SIG-M5 treated with dmso at 0.1 percent for 504 hours (cell line): Measurements from ENCODE around the gene RTN1.

Source experiments
- DNase-seq: peaks from one replicate; lab custom pipeline; 2025; ENCODE audit not compliant: unreplicated experiment; lab: John Stamatoyannopoulos, UW

The RTN1 gene

DNA sequence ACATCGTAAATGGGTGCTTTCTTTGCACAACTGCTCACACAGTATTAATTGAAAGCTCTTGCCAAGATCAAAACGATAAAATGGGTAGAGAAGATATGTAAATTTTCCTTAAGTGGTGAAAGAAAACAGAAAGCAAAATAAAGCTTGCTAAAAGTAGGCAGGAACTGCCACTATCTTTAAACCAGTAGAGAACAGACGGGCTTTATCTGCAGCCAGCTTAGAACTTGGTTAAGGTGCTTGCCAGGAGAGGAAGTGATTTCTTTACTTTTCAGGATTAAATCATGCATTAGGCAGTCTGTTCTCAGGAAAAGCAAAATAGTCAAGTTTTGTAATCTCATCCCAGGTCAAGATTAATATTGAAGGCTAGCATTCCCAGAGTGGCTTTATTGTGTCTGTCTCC lies 237.1 kb downstream of the RTN1 start:
- no peak for DNase-seq

GRCh38 chr14:59632381-59632780 lies 238.2 kb downstream of the RTN1 start:
- peak; percentile 25 for DNase-seq

DNA sequence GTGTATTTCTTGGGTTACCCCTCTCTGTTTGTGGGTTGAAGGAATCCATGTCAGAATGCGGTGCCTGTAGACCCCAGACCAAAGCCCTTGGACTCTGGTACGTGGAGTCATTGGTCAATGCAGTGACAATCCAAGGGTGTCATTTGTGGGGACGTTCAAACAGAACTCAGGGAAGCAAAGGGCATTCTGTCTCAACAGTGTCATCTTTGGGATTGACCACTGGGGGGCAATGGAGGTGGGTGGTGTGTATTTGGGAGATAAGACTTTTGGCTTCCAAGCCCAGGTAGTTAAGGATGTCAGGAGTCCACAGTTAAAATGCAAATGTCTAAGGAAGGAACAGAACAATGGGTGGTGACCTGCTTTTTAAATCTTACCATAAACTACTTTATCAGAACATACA lies 239.3 kb downstream of the RTN1 start:
- no peak for DNase-seq

GRCh38 chr14:59630288-59630963 lies 240.2 kb downstream of the RTN1 start:
- DNase-seq = no peak

DNA sequence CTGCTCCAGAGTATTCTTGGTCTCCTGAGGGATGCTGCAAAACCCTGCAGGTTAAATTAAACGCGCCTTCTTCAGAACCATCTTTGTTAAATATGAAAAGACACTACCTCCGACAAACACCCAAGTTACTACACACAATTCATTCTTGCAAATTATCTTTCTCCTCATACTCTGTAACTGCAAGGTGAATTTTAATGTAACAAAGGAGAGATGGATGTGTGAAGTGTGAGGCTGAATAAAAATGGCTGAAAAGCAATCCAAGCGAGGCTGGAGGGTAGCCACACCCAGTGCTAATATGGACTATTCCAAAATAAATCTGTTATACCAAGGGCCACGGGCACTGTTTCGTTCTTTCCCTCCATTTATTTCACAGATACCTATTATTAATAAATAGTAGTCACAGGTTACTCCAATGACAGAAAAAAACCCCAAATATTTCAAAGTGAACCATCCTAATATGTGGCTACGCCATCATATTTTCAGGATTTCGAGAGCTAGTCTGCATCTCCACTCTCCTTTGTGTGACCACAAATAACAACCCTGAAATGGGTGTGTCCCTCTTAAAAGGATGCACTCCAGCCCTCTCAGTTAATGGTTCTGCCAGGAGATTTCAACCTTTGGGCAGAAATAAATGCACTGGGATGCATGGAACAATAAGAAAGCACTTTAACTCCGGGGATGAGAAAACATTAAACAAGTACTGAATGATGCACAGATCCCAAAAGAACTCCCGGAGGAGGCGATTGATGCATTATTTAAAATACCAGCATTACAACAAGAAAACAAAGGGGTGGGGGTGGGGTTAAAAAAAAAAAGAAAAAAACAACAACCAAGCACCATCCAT lies 240.9 kb downstream of the RTN1 start:
- no peak for DNase-seq

GRCh38 chr14:59627011-59627520 lies 243.5 kb downstream of the RTN1 start:
- DNase-seq = no peak

- no peak for DNase-seq
Measured at GRCh38 chr14:59622631-59623030, 247.9 kb downstream of the RTN1 start.

GRCh38 chr14:59619061-59619460 lies 251.5 kb downstream of the RTN1 start:
- no peak for DNase-seq

DNA sequence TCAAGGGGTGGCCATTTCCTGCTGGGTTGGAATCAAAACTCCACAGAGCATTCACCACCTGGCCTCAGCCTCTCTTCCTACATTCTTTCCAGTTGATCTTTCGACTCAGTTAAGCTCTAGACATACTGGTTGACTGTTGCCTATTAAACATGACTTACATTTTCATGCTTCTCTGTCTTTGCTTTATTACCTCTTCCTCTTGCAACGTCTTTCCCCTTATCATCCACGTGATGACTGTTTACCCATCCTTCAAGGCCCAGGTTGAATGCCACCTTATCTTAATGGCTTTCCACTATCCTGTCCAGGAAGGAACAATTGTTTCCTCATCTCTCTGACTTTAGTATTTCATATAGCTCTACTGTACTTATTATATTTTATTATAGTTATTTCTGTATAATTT lies 269.5 kb downstream of the RTN1 start:
- DNase-seq = no peak

- DNase-seq = no peak
Measured at GRCh38 chr14:59600211-59600945, 270.2 kb downstream of the RTN1 start.

GRCh38 chr14:59595071-59595470 lies 275.5 kb downstream of the RTN1 start:
- no peak for DNase-seq

- no peak for DNase-seq
Measured at GRCh38 chr14:59591641-59592370, 278.8 kb downstream of the RTN1 start.

GRCh38 chr14:59588101-59588500 lies 282.5 kb downstream of the RTN1 start:
- no peak for DNase-seq

GRCh38 chr14:59585891-59586554 lies 284.6 kb downstream of the RTN1 start:
- DNase-seq = peak; percentile 35

DNA sequence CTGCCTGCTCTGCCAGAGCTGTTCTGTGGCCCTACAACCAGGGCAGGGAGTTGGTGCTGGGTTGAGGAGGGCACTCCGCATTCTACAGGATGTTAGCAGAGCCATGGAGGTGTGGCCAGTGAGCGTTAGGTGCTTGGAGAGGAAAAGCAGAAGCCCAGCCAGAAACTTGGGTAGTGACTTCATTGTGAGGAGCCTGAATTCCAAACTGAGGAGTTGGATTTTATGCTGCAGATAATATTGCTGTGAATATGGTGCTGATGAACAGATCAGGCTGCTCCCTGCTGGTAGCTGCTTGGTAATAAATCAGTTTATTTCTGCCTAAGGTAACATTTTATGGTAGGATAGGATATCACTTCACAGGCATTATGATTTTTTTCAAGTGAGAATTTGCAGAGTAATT lies 286.8 kb downstream of the RTN1 start:
- DNase-seq = no peak

- no peak for DNase-seq
Measured at GRCh38 chr14:59582845-59583509, 287.6 kb downstream of the RTN1 start.

GRCh38 chr14:59582161-59582560 lies 288.4 kb downstream of the RTN1 start:
- no peak for DNase-seq

GRCh38 chr14:59580911-59581310 lies 289.7 kb downstream of the RTN1 start:
- DNase-seq = no peak

DNA sequence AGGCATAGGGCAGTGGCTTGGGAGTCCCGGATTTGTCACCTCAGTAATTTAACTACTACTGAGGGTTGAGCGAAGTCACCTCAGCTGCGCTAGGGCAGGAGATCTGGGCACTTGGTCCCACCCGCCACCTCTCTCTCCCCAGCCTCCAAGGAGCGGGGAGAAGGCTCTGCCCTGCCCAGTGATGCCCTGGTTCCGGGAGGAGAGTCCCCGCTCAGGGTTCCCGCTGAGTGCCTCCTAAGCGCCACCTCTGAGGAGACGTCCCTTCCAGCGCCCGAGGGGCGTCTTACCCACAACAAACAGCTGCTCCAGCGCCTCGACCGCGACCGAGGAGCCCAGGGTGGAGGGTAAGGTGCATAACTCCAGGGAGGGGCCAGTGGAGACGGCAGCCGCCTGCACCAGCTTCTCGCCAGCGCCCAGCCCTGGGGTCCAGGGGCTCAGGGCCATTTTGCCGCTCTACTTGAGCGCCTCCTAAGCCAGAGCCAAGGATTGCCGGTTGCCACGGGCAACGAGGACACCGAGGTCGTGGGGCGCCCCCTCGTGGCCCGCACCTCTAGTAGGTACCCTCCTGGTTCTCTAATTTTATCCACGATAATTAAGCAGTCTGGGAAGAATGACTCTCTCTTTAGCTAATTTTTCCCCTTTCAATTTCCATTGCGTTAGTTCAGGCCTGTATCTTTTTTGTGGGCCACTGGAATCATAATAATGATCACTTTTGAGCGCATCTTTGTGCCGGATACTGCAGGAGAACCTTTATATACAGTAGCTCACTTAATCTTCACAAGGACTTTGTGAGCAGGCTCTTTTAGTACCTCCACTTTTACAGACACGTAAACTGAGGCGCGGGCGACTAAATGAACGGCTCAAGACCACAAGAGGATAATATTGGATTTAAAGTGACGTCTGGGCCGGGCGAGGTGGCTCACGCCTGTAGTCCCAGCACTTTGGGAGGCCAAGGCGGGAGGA lies 294.0 kb downstream of the RTN1 start, which contains the start of gene CCDC175:
Gene CCDC175 (minus strand): TSS at position 481 of the 963 bp plus-strand sequence. CDS start 37 bp downstream, at position 444.
- peak; percentile 73 for DNase-seq
